GM21390 (cell line): ENCODE results near the gene ZBTB46.

Experiments
- ATAC-seq: cut with Tn5 transposase; IDR thresholded peaks from one replicate; pipeline ENCODE4 v1.9.1; 2021; ENCODE audit not compliant: unreplicated experiment

The ZBTB46 gene

DNA sequence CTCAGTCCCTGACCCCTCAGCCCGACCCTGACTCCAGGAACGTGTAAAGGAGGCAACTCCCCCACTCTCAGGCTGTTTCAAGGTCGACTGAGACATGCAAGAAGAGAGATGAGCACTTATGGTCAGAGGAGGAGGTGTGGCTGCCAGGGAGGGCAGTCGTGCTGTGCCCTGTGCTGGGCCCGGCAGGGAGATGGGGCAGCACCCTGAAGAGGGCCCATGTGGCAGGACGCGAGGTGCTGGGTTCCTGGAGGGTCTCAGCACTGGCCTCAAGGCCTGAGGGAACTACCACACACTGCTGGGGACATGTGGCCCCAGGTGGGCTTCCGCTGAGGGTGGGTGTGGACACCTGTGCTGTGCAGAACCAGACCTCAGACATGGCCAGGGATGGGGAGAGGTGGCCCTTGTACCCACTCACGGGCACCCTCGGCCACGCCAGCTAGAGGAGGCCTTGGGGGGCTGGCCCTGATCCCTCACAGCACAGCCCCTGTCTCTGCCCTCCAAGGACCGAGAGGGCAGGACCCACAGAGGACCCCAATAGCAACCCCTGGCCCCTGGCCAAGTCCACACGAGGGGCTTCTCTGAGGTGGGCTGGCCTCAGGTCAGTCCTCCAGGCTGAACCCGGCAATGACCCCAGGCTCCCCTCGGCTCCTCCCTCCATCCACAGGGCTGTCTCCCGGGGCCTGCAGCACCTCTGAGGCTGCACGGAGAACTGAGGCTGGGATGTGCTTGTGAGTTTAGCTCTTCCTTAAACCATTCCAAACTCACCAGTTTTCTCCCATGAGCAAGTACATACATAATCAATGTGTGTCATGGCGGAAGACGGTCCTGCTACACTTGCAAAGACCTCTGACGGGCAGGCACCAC is 82.8 kb downstream of the ZBTB46 start:
- ATAC-seq = no peak

DNA sequence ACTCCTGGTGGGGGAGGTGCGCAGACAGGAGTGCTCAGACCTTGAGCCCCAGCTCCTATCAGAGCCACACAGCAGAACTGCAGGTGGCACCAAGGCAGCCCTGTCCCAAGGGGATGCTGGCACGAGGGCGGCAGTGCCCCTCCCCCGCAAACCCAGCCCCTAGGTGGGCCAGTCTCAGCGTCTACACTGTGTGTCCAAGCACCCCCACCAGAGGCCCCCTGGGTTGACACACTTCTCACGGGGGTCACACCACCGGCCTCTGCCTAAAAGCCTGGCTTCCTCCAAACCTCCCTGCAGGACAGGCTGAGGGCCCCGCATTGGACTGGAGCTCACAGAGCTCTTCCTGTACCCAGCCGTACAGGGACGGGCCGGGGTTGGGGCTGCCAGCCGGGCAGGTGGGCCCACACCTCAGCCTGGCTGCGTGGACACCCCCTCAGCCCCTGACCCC is 83.4 kb downstream of the ZBTB46 start:
- no peak for ATAC-seq

DNA sequence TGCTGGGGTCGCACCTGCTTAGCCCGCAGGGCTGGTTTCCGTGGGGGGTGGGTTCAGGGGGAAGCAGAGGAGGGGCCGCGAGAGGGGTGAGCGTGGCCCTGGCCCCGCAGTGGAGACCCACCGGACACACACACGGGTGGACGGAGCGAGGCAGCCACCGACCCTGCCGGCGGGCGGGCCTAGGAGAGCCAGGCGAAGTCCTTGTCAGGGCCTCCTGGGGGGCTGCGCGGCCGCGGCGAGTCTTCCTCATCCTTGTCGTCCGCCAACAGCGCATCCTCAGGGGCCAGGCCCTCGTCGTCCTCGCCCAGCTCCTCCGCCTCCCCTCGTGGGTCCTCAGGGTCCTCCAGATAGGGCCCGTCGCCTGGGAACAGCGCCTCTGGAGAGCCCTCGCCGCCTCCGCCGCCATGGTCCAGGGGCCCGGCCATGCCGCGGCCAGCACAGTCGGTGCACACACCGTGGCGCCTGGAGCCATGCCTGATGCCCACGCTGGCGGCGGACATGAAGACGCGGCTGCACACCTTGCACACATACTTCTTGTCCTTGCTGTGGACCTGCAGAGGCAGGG is 84.2 kb downstream of the ZBTB46 start:
- no peak for ATAC-seq

- ATAC-seq = no peak
Measured at GRCh38 chr20:63745961-63746731, 84.9 kb downstream of the ZBTB46 start.

DNA sequence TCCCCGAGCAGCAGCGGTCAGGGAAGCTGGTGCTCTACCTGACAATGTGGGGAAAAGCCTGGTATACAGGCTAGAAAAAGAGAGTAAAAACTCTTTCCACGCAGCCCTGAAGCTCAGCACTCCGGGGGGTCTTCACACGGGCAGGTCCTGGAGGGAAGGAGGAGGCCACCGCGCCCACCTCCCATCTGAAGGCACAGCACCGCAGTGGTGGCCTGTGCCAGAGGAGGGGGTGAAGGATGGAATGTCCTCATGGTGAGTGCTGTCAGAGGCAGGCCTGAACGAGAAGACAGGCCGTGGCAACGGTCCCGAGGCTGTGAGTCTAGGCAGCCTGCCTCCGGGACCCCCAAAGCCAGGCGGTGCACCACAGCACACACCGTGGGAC is 85.6 kb downstream of the ZBTB46 start:
- ATAC-seq = no peak

GRCh38 chr20:63744574-63745423 is 86.3 kb downstream of the ZBTB46 start:
- no peak for ATAC-seq

DNA sequence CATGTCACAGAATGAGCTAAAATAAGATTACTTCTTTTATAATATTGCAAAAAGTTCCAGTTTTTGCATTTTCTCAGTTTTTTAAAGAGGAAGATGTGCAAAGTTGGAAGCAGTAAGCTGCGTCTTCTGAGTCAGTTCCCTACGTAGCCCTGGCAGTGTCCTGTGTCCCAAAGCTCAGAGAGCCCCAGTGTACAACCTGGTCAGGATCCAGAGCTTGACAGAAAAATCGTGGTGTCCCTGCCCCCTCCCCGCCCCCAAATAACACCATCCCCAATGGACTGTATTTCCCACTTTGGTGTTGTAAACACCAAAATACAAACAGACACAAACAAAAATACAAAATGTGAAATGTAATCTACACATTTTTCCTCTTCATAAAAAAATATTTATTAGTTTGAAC is 86.9 kb downstream of the ZBTB46 start:
- no peak for ATAC-seq

GRCh38 chr20:63743210-63743970 is 87.7 kb downstream of the ZBTB46 start:
- no peak for ATAC-seq

DNA sequence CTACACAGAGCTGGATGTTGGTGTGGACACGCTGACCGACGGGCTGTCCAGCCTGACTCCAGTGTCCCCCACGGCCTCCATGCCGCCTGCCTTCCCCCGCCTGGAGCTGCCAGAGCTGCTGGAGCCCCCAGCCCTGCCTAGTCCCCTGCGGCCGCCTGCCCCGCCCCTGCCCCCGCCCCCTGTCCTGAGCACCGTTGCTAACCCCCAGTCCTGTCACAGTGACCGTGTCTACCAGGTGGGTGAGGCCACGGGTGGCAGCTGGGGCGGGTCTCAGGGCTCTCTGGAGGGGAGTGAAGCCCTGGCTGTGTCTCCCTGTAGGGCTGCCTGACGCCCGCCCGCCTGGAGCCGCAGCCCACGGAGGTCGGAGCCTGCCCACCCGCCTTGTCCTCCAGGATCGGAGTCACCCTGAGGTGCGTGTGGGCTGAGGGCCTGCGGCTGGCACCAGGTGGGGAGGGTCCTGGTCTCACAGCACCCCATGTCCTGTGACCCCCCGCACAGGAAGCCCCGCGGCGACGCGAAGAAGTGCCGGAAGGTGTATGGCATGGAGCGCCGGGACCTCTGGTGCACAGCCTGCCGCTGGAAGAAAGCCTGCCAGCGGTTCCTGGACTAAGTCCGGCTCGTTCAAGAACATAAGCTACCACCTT is 88.6 kb downstream of the ZBTB46 start:
- ATAC-seq = no peak

- ATAC-seq = no peak
Measured at GRCh38 chr20:63741676-63742380, 89.2 kb downstream of the ZBTB46 start.

DNA sequence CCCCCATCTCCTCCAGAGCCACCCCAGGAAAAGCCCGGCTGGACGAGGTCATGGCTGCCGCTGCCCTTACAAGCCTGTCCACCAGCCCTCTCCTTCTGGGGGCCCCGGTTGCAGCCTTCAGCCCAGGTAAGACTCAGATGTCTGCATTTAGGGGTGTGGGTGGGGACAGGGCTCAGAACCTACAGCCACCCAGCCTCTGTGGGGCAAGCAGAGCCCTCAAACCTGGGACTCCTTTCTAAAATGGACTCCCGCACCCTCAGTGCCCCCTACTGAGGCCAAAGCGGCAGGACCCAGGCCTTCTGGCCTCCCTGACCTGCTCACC is 89.7 kb downstream of the ZBTB46 start:
- ATAC-seq = no peak

DNA sequence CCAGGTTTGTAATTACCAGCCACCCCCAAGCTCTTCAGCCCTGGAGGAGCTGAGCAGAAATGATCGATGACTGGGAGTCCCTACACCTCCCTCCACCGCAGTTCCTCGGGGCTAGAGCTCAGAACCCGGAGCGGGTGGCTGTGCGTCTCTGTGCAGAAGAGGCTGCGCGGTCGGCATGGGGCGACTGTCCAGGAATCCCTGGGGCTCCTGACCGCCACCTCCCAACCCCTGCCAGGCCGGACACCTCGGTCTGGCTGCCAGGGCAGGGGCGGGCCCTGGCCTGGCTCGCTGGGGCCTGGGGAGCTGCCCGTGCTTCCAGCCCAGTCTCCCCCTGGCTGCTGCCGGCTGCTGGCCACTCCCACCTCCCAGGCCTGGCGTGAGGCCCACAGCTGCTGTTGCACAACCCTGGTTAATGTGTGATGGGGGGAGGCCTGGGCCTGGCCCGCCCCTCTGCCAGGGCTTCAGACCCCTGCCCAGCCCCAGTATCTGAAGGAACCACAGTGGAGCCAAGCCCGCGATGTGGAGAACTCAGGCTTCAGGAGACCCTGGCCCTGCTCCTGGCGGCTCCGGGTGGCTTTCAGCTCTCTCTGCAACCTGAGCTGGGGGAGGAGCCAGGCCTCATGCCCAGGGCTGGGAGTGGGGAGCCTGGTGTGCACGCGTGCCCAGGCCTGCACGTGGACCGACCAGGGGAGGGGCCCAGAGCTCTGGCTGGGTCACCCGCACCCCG is 90.3 kb downstream of the ZBTB46 start:
- ATAC-seq = no peak

DNA sequence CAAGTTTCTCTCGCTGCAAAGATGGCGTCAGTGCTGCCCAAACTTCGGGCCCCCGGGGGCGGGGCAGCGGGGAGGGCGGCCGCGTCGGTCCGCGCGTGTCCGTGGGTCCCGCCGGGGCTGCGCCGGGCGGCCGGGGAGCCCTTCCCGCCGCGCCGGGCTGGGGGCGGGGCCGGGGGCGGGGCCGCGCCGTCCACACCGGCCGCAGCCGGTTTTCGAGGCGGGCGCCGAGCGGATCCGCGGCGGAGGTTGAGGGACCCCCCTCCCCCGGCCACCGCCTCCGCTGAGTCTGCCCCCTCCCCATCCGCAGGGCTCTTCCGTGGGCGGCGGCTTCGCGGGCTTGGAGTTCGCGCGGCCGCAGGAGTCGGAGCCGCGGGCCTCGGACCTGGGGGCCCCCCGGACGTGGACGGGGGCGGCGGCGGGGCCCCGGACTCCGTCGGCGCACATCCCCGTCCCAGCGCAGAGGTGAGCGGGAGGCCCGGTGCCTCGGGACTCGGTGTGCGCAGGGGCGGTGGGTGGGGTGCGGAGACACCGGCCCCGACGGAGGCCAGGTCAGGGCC is 90.9 kb downstream of the ZBTB46 start:
- no peak for ATAC-seq

DNA sequence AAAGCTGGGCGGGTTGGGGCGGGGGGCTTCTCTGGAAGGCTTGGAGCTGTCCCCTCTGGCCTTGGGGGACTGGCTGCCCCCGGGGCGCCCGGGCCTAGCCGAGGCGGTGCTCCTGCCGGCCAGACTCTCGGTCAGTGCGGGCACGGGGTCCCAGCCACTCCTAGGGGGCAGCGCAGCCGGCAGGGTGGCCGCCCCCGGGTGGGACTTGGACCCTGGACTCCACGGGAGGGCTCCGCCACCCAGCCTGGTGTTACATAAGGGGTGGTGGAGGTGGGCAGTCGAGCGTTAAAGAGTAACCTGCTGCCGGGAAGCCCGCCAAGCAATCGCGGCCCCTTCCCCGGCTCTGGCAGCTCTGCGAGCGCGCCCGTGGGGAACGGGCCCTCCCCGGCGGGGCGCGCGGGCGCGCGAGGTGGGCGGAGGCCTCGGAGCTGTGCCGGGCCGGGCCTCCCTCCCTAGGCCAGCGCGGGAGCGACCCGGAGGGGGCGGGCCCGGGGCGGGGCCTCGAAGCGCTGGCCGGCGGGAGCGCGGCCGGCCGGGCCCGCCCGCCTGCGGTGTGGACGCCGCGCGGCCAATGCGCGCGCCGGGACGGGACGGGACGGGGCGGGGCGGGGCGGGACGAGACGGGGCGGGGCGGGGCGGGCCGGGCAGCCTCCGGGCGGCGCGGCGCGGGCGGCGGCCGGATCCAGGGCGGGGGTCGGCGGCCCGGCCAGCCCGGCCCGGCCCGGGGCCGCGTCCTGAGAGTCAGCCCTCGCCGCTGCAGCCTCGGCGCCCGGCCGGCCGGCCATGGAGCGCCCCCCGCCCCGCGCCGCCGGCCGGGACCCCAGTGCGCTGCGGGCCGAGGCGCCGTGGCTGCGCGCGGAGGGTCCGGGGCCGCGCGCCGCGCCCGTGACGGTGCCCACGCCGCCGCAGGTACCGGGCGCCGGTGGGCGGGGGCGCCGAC is 91.7 kb downstream of the ZBTB46 start, which contains the start of gene SLC2A4RG:
SLC2A4RG (plus strand) TSS at position 647 of the 940 bp plus-strand sequence; CDS start at position 784, 137 bp downstream.
- peak; percentile 47 for ATAC-seq

- no peak for ATAC-seq
Measured at GRCh38 chr20:63738687-63739129, 92.4 kb downstream of the ZBTB46 start.

DNA sequence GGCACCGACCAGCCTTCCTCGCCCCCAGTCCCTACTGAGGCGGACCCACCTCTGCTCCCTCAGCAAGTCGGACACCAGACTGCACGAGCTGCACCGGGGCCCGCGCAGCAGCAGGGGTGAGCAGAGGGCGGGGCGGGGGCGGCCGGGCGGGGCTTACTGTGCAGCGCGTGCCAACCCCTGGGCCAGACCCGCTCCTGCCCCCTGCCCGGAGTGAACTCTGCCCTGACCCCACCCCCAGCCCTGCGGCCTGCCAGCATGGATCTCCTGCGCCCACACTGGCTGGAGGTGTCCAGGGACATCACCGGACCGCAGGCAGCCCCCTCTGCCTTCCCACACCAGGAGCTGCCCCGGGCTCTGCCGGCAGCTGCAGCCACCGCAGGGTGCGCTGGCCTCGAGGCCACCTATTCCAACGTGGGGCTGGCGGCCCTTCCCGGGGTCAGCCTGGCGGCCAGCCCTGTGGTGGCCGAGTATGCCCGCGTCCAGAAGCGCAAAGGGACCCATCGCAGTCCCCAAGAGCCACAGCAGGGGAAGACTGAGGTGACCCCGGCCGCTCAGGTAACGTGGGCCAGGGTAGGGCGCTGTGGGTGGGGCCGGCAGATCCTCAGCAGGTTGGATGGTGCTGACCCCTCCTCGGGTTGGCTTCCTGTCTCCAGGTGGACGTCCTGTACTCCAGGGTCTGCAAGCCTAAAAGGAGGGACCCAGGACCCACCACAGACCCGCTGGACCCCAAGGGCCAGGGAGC is 92.9 kb downstream of the ZBTB46 start:
- no peak for ATAC-seq

DNA sequence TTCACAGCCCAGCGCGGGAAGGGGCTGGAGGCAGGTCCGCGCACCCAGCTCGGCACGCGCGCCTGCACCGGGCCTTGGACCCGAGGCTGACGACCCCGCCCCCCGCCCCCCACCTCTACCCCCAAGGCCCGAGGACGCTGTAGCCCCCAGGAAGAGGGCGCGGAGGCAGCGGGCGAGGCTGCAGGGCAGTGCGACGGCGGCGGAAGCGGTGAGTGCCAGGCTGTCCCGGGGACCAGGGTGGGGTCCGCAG is 93.4 kb downstream of the ZBTB46 start:
- no peak for ATAC-seq
